ENCODE results near the gene STXBP4.

Gene STXBP4

DNA sequence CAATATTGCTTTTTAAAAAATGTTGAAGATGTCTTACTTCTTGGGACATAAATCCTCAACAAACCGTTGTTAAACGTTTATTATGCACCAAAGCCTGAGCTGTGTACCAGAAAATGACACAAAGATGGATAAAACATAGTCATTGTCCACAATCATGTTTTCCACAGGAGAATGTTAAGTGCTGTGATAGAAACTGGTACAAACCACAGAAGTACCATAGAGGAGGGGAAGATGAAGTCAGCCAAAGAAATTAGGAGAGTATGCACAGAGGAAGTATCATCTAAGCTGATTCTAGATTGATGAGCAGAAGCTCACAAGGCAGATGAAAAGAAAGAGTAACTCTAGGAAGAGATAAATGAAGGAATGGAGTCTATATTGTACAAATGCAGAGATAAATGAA, 153.5 kb downstream of the STXBP4 start:
- no peak for DNase-seq (ENCODE audit: low spot score)

DNA sequence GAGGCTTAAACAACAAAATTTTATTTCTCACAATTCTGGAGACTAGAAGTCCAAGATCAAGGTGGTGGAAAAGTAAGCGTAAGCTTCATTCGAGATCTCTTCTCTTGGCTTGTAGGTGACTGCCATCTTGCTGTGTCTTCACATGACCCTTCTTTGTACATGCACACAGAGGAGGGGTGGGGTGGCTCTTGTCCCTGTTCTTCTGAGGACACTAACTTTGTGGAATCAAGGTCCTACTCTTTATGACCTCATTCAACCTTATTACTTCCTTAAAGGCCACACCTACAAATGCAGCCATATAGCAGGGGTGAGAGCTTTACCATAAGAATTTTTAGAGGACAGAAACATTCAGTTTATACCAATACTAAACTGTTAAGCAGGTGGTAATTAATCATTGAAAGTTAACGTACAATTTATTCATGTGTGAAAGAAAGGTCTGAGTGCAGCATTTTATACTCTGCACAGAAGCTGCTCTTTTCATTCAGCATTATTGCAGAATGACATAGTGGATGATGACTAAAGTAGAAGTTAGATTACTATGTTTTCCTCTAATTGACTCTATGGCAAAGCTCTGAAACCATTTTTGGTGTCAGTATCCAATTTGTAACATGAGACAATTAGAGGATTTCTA, 156.3 kb downstream of the STXBP4 start:
- no peak for DNase-seq (ENCODE audit: low spot score)

DNA sequence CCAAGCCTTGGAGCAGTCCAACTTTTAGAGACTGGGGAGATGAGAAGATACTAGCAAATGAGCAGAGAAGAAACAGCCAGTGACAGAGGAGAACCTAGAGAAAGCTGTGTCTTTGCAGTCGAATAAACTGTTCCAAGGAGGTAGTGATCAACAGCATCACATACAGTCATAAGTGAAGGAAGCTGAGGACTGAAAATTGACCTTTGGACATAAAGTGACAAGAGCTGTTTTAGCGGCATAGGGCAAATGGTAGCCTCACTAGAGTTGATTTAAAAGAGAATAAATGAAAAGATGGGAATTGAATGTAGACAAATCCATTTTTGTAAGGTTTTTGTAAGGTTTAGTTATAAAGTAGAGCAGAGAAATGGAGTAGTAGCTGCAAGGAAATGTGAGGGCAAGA, 165.0 kb downstream of the STXBP4 start:
- DNase-seq (ENCODE audit: low spot score) = no peak

GRCh38 chr17:55134486-55135157, 166.1 kb downstream of the STXBP4 start:
- no peak for DNase-seq (ENCODE audit: low spot score)

DNA sequence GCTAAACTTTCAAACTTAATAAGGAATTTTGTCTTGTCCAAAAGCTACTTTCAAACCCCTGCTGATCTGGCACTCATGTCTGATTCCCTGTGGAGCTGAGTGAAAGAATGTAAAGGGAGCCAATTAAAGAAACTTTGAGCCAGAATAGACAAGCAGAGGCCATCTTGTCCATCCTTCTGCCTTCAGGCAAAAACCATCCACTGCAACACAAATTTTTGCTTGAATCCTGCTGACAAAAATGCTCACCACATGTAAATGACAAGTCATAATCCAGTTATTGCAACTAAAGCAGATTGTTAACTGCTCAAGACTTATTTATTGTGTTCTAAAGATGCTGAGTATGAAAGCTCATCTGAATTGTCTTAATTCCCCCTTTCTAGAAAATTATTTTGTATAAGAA, 172.2 kb downstream of the STXBP4 start:
- no peak for DNase-seq (ENCODE audit: low spot score)

GRCh38 chr17:55144518-55144917, 176.0 kb downstream of the STXBP4 start:
- DNase-seq (ENCODE audit: low spot score) = no peak

GRCh38 chr17:55149485-55149884, 180.9 kb downstream of the STXBP4 start:
- no peak for DNase-seq (ENCODE audit: low spot score)

GRCh38 chr17:55152236-55152635, 183.7 kb downstream of the STXBP4 start:
- DNase-seq (ENCODE audit: low spot score) = no peak

- DNase-seq (ENCODE audit: low spot score) = no peak
Measured at GRCh38 chr17:55154101-55154500, 185.5 kb downstream of the STXBP4 start.

GRCh38 chr17:55155856-55156560, 187.4 kb downstream of the STXBP4 start:
- DNase-seq (ENCODE audit: low spot score) = no peak

DNA sequence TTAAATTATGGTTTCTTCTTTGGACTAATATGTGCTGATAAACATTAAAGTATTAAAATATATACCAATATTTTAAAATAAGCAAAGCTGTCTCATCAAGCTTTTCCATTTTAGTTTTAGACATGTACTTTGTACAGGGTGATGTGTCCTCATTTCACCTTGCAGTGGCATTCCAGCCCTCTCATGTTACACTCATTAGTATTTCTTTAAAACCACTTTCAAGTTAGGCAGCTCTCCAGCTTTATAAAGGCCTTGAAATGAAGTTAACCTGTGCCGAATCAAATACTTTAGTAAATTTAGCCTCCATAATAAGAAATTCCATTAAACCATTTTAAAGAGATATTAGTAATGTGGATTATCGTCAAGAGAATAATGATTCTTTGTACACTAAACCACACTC, 188.6 kb downstream of the STXBP4 start:
- no peak for DNase-seq (ENCODE audit: low spot score)

GRCh38 chr17:55158439-55158838, 189.9 kb downstream of the STXBP4 start:
- no peak for DNase-seq (ENCODE audit: low spot score)

DNA sequence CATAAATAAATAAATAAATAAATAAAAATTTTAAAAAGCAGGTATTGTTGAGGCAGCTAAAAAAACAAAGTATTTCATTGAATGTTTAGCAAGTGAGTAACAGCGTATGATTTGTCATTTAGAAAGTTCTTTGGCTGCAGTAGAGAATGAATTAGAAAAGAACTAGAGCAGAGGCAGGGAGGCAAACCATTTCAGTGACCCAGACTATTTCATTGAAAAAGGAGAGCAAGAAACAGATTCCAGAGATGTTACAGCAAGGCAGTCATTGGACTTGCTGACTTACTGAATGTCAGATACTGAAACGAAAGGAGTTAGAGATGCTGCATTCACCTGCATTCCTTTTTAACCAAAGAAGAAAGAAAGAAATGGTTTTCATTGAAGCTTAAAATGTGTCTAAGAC, 190.7 kb downstream of the STXBP4 start:
- DNase-seq (ENCODE audit: low spot score) = no peak

GRCh38 chr17:55160501-55160900, 191.9 kb downstream of the STXBP4 start:
- DNase-seq (ENCODE audit: low spot score) = no peak

- no peak for DNase-seq (ENCODE audit: low spot score)
Measured at GRCh38 chr17:55161935-55162555, 193.5 kb downstream of the STXBP4 start.

GRCh38 chr17:55162556-55162946, 194.0 kb downstream of the STXBP4 start:
- no peak for DNase-seq (ENCODE audit: low spot score)

DNA sequence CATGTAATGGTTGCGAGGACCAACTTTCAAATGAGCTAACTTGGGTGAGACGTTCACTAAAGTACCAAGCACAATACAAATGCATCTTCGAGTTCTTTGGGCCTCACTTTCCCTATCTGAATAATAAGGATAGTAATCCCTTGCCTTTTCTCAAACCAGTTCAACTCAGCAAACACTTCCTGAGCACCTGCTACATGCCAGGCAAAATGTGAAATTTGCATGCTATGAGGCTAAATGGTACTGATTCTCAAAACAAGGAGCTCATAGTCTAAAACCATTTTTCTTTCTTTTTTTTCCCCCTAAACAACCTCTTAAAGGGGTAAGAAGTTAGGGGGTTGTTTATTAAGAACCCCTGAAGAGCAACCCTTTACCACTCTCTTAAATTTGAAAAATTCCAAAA, 194.8 kb downstream of the STXBP4 start:
- no peak for DNase-seq (ENCODE audit: low spot score)

DNA sequence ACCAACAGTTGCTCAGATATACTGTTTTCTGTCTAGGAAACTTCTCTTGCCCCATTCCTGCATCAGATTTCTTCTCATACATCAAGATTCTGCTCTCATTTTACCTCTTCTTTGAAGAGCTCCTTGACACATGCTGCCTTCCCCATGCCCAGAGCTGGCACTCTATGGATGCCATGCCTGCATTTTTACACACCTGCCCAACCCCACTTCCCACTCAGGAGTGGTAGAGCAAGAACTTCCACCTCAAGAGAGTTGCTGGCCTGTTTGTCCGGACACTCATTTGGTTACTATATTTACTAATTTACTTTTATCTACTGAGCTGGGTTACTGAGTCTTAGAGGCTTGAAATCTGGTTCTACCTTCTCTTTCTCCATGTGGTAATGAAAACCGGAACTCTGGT, 197.9 kb downstream of the STXBP4 start:
- DNase-seq (ENCODE audit: low spot score) = no peak

- DNase-seq (ENCODE audit: low spot score) = no peak
Measured at GRCh38 chr17:55167024-55167725, 198.6 kb downstream of the STXBP4 start.

GRCh38 chr17:55168958-55169687, 200.6 kb downstream of the STXBP4 start:
- no peak for DNase-seq (ENCODE audit: low spot score)

DNA sequence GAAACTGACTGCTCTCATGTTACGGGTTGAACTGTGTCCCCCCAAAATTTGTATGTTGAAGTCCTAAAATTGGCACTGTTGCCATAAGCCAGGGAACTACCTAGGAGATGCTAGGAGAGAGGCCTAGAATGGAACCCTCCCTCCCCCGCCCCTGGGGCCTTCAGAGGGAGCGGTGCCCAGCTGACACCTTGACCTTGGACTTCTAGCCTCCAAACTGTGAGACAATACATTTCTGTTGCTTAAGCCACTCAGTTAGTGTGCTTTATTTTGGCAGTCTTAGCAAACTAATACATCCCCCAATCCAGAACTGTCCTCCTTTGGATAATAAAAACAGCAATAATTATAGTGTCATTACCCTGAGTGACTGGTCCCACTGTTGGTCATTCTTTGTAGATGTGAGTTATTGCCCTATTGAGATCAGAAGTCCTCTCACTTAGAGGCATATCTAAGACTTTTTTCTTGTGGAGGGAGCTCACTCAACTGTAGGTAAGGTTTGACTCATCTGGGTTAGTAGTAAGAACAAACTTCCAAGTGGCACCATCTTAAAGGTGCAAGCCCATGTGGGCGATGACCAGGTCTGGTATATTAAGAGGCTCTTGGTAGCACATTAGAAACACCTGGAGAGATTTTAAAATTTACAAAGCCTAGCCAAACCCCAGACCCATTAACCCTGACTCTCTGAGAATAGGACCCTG, 203.2 kb downstream of the STXBP4 start:
- DNase-seq (ENCODE audit: low spot score) = no peak
